Keratinocyte (primary cell): ENCODE results near the gene TRIM9. TPM values are rescaled to one million over a fixed set of nuclear protein-coding genes. Genes with fewer than 3 reads are reported as not detected.

ENCODE experiments used
- DNase-seq: peaks from one replicate; pipeline ENCODE4 v3.0.0-alpha.2; 2011; ENCODE audit warnings: low read depth, missing footprints, low spot score
- FAIRE-seq: peaks from 2 replicates; lab custom pipeline; 2011; peaks lifted over from hg19 to GRCh38; lab: Jason Lieb, UNC
- H2AFZ ChIP-seq: 2 replicates; pipeline ENCODE4 v1.6.0; 2012; ENCODE audit warnings: low read length, control low read depth, inconsistent platforms; ENCODE audit not compliant: control insufficient read depth
- H3K27ac ChIP-seq: 2 replicates; pipeline ENCODE4 v1.5.1; 2011; ENCODE audit warnings: low read length; ENCODE audit not compliant: control insufficient read depth, insufficient read depth
- H3K27me3 ChIP-seq: 3 replicates; pipeline ENCODE4 v1.6.0; 2011; ENCODE audit warnings: low read length; ENCODE audit not compliant: control insufficient read depth, insufficient read depth; ENCODE audit errors: extremely low read depth
- H3K36me3 ChIP-seq, 2 experiments: 2 replicates in 1 of 2; 3 replicates in 1 of 2; pipeline ENCODE4 v1.5.1; 2011; ENCODE audit warnings: low read length in 2 of 2, mild to moderate bottlenecking in 1 of 2; ENCODE audit not compliant: control insufficient read depth in 2 of 2, insufficient read depth in 2 of 2; ENCODE audit errors: extremely low read depth in 1 of 2
- H3K4me1 ChIP-seq: 3 replicates; pipeline ENCODE4 v1.5.1; 2011; ENCODE audit warnings: low read length; ENCODE audit not compliant: control insufficient read depth, insufficient read depth; ENCODE audit errors: extremely low read depth
- H3K4me2 ChIP-seq: 3 replicates; pipeline ENCODE4 v1.6.0; 2011; ENCODE audit warnings: low read depth, low read length; ENCODE audit not compliant: control insufficient read depth, insufficient read depth; ENCODE audit errors: extremely low read depth
- H3K4me3 ChIP-seq, 3 experiments: fragments of 200-600 bp in 1 of 3; sonication (generic) in 1 of 3; 2 replicates in 2 of 3; 3 replicates in 1 of 3; pipeline ENCODE4 v1.5.1; 2011 to 2016; ENCODE audit warnings: low read length in 3 of 3, mild to moderate bottlenecking in 3 of 3, control low read depth in 2 of 3, inconsistent platforms in 1 of 3, low read depth in 1 of 3, mixed read lengths in 1 of 3, mixed run types in 1 of 3, moderate library complexity in 1 of 3; ENCODE audit not compliant: control insufficient read depth in 2 of 3, insufficient read depth in 2 of 3; ENCODE audit errors: extremely low read depth in 1 of 3
- H3K79me2 ChIP-seq: 2 replicates; pipeline ENCODE4 v1.6.0; 2012; ENCODE audit warnings: low read length; ENCODE audit not compliant: control insufficient read depth, insufficient read depth
- H3K9ac ChIP-seq: 3 replicates; pipeline ENCODE4 v1.6.0; 2011; ENCODE audit warnings: low read length; ENCODE audit not compliant: control insufficient read depth, insufficient read depth; ENCODE audit errors: extremely low read depth
- H3K9me1 ChIP-seq: 3 replicates; pipeline ENCODE4 v1.6.0; 2011; ENCODE audit warnings: low read length; ENCODE audit not compliant: control insufficient read depth, insufficient read depth; ENCODE audit errors: extremely low read depth
- H3K9me3 ChIP-seq: 2 replicates; pipeline ENCODE4 v1.5.1; 2012; ENCODE audit warnings: low read depth, low read length; ENCODE audit not compliant: control insufficient read depth
- H4K20me1 ChIP-seq: 3 replicates; pipeline ENCODE4 v1.6.0; 2011; ENCODE audit warnings: low read length; ENCODE audit not compliant: control insufficient read depth, insufficient read depth; ENCODE audit errors: extremely low read depth
- CTCF ChIP-seq, 3 experiments: IDR thresholded peaks in 1 of 3; conservative IDR thresholded peaks in 1 of 3; optimal IDR thresholded peaks in 1 of 3; 2 replicates in 2 of 3; 3 replicates in 1 of 3; pipeline versions ENCODE3 to v1.5.1; 2011; ENCODE audit warnings: low read length in 3 of 3, mild to moderate bottlenecking in 3 of 3, moderate library complexity in 2 of 3, control low read depth in 1 of 3, inconsistent platforms in 1 of 3; ENCODE audit not compliant: insufficient read depth in 2 of 3; ENCODE audit errors: extremely low read depth in 1 of 3
- EZH2 ChIP-seq: IDR thresholded peaks from one replicate; pipeline ENCODE4 v1.6.1; 2012; ENCODE audit warnings: inconsistent platforms, mild to moderate bottlenecking, low read length, moderate library complexity
- dilution Hi-C: fragments of 300-500 bp; cut with MboI; formaldehyde crosslinking; loops from one replicate; pipeline ENCODE4 v1.7.0; 2020; ENCODE audit warnings: low sequenced_read_pairs; ENCODE audit not compliant: extremely low pct_ligation_motif_present
- polyA plus RNA-seq, 5 experiments: library from polyadenylated mRNA; depleted of rRNA in 3 of 5; stranded (reverse) in 3 of 5; stranded (forward) in 1 of 5; unstranded in 1 of 5; fragments of >200 nt; gene quantifications; 1 replicate in 1 of 5; 2 replicates in 3 of 5; 3 replicates in 1 of 5; pipeline versions ENCODE4 v1.2.1 to v1.2.3, GENCODE V29; 2011 to 2012; ENCODE audit warnings: missing spikeins in 2 of 5, low read depth in 1 of 5, low replicate concordance in 1 of 5

The TRIM9 gene
- polyA plus RNA-seq, 1 donor (not counting 4 experiments of a cell fraction or from before 2014, with no cell fraction given) = 0.04 TPM

GRCh38 chr14:50964683-50965390, 130.1 kb downstream of the TRIM9 start:
- H3K4me2 ChIP-seq = no peak overlapping the region
- H3K9me1 ChIP-seq = no peaks in the 10 kb centered on the region
- no peak overlapping the region for H3K9ac ChIP-seq
- dilution Hi-C loops = no loop called here
- no peak overlapping the region for H2AFZ ChIP-seq
- no peak for DNase-seq
- peaks cover 10% of the 10 kb centered on the region for H3K4me1 ChIP-seq
- FAIRE-seq = no peak
- H3K4me3 ChIP-seq = no peak overlapping the region
- H3K9me3 ChIP-seq = no peaks in the 10 kb centered on the region
- H4K20me1 ChIP-seq = no peaks in the 10 kb centered on the region
- no peak overlapping the region for H3K27ac ChIP-seq
- H3K27me3 ChIP-seq = no peaks in the 10 kb centered on the region
- no peak for TF ChIP-seq EZH2
- H3K36me3 ChIP-seq = no peaks in the 10 kb centered on the region
- H3K79me2 ChIP-seq = no peaks in the 10 kb centered on the region

GRCh38 chr14:50963919-50964318, 131.0 kb downstream of the TRIM9 start:
- Histone ChIP-seq H3K36me3 (no peaks in the 10 kb centered on the region), H3K27me3 (no peaks in the 10 kb centered on the region), H3K9ac (no peak overlapping the region), H3K4me1 (peaks cover 10% of the 10 kb centered on the region), H3K9me1 (no peaks in the 10 kb centered on the region), H3K27ac (no peak overlapping the region), H3K4me3 (no peak overlapping the region), H3K9me3 (no peaks in the 10 kb centered on the region), H2AFZ (no peak overlapping the region), H3K4me2 (no peak overlapping the region), H3K79me2 (no peaks in the 10 kb centered on the region), H4K20me1 (no peaks in the 10 kb centered on the region)
- DNase-seq = no peak
- dilution Hi-C loops = no loop called here
- no peak for TF ChIP-seq CTCF (optimal IDR thresholded peaks at IDR 0.05 in 1 of 3, IDR thresholded peaks at IDR 0.05 in 1 of 3, conservative IDR thresholded peaks at IDR 0.05 in 1 of 3; ENCODE audit: extremely low read depth in 1 of 3, insufficient read depth in 2 of 3, low read length in 3 of 3)
- TF ChIP-seq EZH2 = no peak
- no peak for FAIRE-seq
